Hair follicular keratinocyte (primary cell): ENCODE measurements around the gene RBPJL. TPM values are rescaled to one million over a fixed set of nuclear protein-coding genes. Genes with fewer than 3 reads are reported as not detected.

Source experiments
- total RNA-seq: library from RNA; depleted of rRNA; stranded (reverse); fragments of >200 nt; gene quantifications from 2 replicates; pipeline ENCODE4 v1.2.3, GENCODE V29; 2015

The RBPJL gene
- not detected in 2 replicates for total RNA-seq

GRCh38 chr20:45306431-45306982 is at the start of gene RBPJL:
Gene RBPJL, plus strand, starts transcription at chr20:45306840. Its CDS starts 83 bp downstream, at chr20:45306923.

DNA sequence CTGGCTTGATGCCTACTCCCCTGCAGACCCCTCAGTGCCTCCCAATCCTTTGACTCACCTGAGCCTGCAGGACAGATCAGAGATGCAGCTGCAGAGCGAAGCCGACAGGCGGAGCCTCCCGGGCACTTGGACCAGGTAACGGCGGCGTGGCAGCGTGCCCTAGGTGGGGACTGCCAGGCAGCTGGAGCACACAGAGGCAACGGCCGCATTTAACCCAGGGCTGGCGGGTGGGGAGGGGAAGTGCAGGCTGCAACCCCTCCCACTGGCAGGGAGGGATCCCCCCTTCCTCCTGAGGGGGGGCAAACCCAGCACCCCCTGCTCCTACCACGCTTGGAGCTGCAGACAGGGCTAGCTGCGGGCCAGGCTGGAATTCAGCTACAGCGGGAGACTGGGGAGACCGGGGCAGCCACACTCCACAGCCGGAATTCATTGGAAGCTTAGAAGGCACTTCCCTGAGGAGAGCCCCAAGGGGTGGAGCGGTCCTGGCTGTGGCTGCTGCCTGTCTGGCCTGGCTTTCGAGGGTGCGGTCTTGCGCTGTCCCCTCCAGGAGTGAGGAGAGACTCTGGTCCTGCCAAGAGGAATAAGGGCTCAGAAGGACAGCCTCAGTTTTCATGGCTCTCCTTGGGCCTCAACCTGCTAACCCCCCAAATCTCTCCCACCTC is 1.6 kb downstream of the RBPJL start, which contains the start of gene MATN4:
MATN4 (minus strand) TSS at position 183 of the 662 bp plus-strand sequence. CDS start 2,717 bp downstream, outside the sequence.

DNA sequence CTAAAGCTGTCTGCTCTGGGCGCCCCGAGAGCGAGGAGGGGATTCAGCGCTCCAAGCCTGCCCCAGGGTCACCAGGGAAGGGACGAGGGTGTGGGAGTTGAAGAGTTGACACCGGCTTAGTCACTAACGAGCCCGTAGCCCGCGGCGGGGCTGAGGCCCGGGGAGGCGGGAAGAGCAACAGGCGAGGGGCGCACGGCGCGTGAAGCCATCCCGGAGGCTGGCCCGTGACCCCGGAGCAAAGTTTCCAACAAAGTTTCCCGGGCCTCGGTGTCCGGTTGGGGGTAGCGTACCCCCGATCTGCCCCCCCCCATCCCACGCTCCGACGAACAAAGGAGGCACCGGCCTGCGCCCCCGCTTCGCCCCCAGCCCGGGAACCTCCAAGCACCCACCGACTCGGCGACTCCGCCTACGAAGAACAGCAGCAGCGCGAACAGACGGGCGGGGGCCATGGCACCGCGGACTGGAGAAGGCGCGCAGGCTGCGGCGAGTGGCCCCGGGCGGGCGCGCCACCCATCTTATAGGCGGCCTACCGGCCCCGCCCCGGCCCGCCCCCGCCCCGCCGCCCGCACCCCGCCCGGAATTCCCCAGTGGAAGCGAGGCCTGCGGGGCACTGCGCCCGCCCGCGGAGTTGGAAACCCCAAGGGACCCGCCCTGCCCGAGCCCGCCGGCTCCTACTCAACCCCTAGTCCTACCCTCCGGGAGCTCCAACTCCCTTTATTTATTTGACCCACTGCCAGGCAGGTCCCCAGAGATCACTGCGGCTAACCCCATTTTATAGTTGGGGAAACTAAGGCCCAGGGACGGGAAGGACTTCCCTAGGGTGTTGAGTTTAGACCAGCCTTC is 41.5 kb downstream of the RBPJL start, which contains the start of gene SDC4:
SDC4 (minus strand) TSS at position 489 of the 843 bp plus-strand sequence; CDS start at position 449, 40 bp downstream.

GRCh38 chr20:45362804-45363610 is 56.4 kb downstream of the RBPJL start, which contains the start of gene SYS1:
Gene SYS1, plus strand, starts transcription at chr20:45363156. Its CDS starts 376 bp downstream, at chr20:45363532.

Other genes starting within 250 kb of the RBPJL start
- 0.91 and 1.7 TPM in 2 replicates for gene KCNS1, start 205.7 kb upstream of the RBPJL start, total RNA-seq
- 0.23 and 1.6 TPM in 2 replicates for gene WFDC5, start 191.7 kb upstream of the RBPJL start, total RNA-seq
- 0.70 TPM in 1 of 2 replicates, not detected in the other for gene WFDC12, start 182.4 kb upstream of the RBPJL start, total RNA-seq
- 11.0 and 25.5 TPM in 2 replicates for gene PI3, start 131.9 kb upstream of the RBPJL start, total RNA-seq
- gene SEMG1, start 99.8 kb upstream of the RBPJL start, total RNA-seq: not detected in 2 replicates
- gene SEMG2, start 85.5 kb upstream of the RBPJL start, total RNA-seq: not detected in 2 replicates
- gene SLPI, start 52.3 kb upstream of the RBPJL start, total RNA-seq: 13.8 and 27.3 TPM in 2 replicates
- gene MATN4, start 1.5 kb downstream of the RBPJL start, total RNA-seq: not detected in 2 replicates
- 162 and 261 TPM in 2 replicates for gene SDC4, start 41.6 kb downstream of the RBPJL start, total RNA-seq
- gene SYS1, start 56.3 kb downstream of the RBPJL start, total RNA-seq: 18.9 and 20.5 TPM in 2 replicates
- not detected in 2 replicates for gene TP53TG5, start 71.5 kb downstream of the RBPJL start, total RNA-seq
- 35.7 and 41.2 TPM in 2 replicates for gene DBNDD2, start 101.4 kb downstream of the RBPJL start, total RNA-seq
- gene PIGT, start 109.3 kb downstream of the RBPJL start, total RNA-seq: 55.9 and 68.6 TPM in 2 replicates
- not detected in 2 replicates for gene WFDC2, start 162.9 kb downstream of the RBPJL start, total RNA-seq
- gene SPINT3, start 208.8 kb downstream of the RBPJL start, total RNA-seq: not detected in 2 replicates
- gene WFDC6, start 232.6 kb downstream of the RBPJL start, total RNA-seq: not detected in 2 replicates
- gene EPPIN, start 240.6 kb downstream of the RBPJL start, total RNA-seq: not detected in 2 replicates